Measurements from ENCODE around the gene SENP7. TPM values are rescaled to one million over a fixed set of nuclear protein-coding genes. Genes with fewer than 3 reads are reported as not detected.

Gene SENP7
- total RNA-seq, 1 donor from 2014 or later = 8.1 TPM

Other genes with a start within 250 kb of the SENP7 start
- gene IMPG2, start 192.6 kb downstream of the SENP7 start, total RNA-seq = 0.26 and 0.76 TPM in 2 replicates
- 23.9 and 26.3 TPM in 2 replicates for gene TRMT10C, start 48.7 kb upstream of the SENP7 start, total RNA-seq
- 57.0 and 62.5 TPM in 2 replicates for gene PCNP, start 61.0 kb upstream of the SENP7 start, total RNA-seq
- gene ZBTB11, start 163.9 kb upstream of the SENP7 start, total RNA-seq = 15.9 and 17.3 TPM in 2 replicates
- gene RPL24, start 173.5 kb upstream of the SENP7 start, total RNA-seq = 1,943 and 2,468 TPM in 2 replicates
- 6.1 and 6.8 TPM in 2 replicates for gene CEP97, start 211.4 kb upstream of the SENP7 start, total RNA-seq